Psoas muscle (tissue), 8 donors: ENCODE measurements around the gene SPON1. TPM values are rescaled to one million over a fixed set of nuclear protein-coding genes. Genes with fewer than 3 reads are reported as not detected.

Source experiments
- ATAC-seq, 4 donors: fragments of 200-7000 bp; cut with Tn5 transposase; one replicate each; pipeline ENCODE4 v1.9.1; 2020; ENCODE audit warnings: moderate library complexity in 3 of 4, mild to moderate bottlenecking in 2 of 4
- DNase-seq, 2 donors: peaks; one replicate each; pipeline ENCODE4 v3.0.0-alpha.2; 2020
- H3K27ac ChIP-seq: fragments of 200-600 bp; one replicate; pipeline ENCODE4 v1.8.0; 2022
- H3K27me3 ChIP-seq, 3 donors: fragments of 200-600 bp in 1 of 3; one replicate each; pipeline versions ENCODE4 v1.6.1 to v1.8.0; 2013 to 2022; ENCODE audit warnings: low read length in 2 of 3, mild to moderate bottlenecking in 2 of 3, moderate library complexity in 1 of 3; ENCODE audit not compliant: insufficient read depth in 3 of 3
- H3K36me3 ChIP-seq, 2 donors: fragments of 200-600 bp in 1 of 2; one replicate each; pipeline versions ENCODE4 v1.6.1 to v1.8.0; 2013 to 2022; ENCODE audit warnings: low read depth in 1 of 2, mild to moderate bottlenecking in 1 of 2, moderate library complexity in 1 of 2; ENCODE audit not compliant: insufficient read depth in 1 of 2
- H3K4me1 ChIP-seq: fragments of 200-600 bp; one replicate; pipeline ENCODE4 v1.8.0; 2022
- H3K4me3 ChIP-seq: fragments of 200-600 bp; one replicate; pipeline ENCODE4 v1.8.0; 2022; ENCODE audit warnings: mild to moderate bottlenecking
- H3K9me3 ChIP-seq: fragments of 200-600 bp; one replicate; pipeline ENCODE4 v1.8.0; 2022
- CTCF ChIP-seq: fragments of 200-600 bp; IDR thresholded peaks from one replicate; pipeline ENCODE4 v1.8.0; 2022; ENCODE audit warnings: antibody characterized with exemption
- WGBS, 3 donors: extraction: QIAGEN DNeasy Blood & Tissue Kit; methylation state at CpG; one replicate each; pipeline versions ENCODE4 v1.1.6 to v1.1.7; 2013; 5-methylcytosine and 5-hydroxymethylcytosine counted together
- intact Hi-C, 2 donors: fragments of 100-400 bp; cut with DNase I; formaldehyde crosslinking; loops; one replicate each; pipeline versions ENCODE4 v1.11.0 to v1.14.2; 2022
- polyA plus RNA-seq, 3 donors: library from polyadenylated mRNA; stranded (reverse); fragments of 200-250 nt; gene quantifications; one replicate each; pipeline ENCODE4 v1.2.3, GENCODE V29; 2013
- total RNA-seq, 4 donors: library from RNA; stranded (reverse); fragmentation: NEBNext Ultra II Directional in 2 of 4; extraction: Animal tissue kit (Norgen Biotek cat#: 25700) in 2 of 4; gene quantifications; one replicate each; pipeline versions ENCODE4 v1.2.1 to v1.2.4, GENCODE V29; 2021 to 2023
- donor health status: healthy with polysubstance abuse.
- donor health status: DM: no; HTN: no; CAD: no; lungs with moderate emphysema.
- donor health status: Bipolar disorder and iron deficiency.
- donor health status: healthy.
- donor health status: DM: yes; HTN: yes; CAD: no.
- donor health status: DM: no; HTN: no; CAD: no.
- donor health status: DM: no; HTN: no; CAD: no.
- donor health status: DM: yes; HTN: yes; CAD: no.

The SPON1 gene
- total and polyA plus RNA-seq, 7 donors, result 0.24 to 1.6 (median 1.2) TPM

GRCh38 chr11:14234446-14234845 lies 271.9 kb downstream of the SPON1 start:
- 28 to 44% (median 35%) methylated on average over 6 of the region's 6 CpGs for WGBS, 3 donors
- H3K9me3 ChIP-seq, result no peaks in the 10 kb centered on the region
- no peak for DNase-seq
- intact Hi-C loops, result no loop called here
- ATAC-seq, result no peak
- no peak overlapping the region for H3K4me3 ChIP-seq
- no peaks in the 10 kb centered on the region for H3K36me3 ChIP-seq
- TF ChIP-seq CTCF, result no peak
- no peak overlapping the region for H3K27ac ChIP-seq
- peaks cover 0 to 11% (median 0%) of the 10 kb centered on the region in 3 donors for H3K27me3 ChIP-seq
- H3K4me1 ChIP-seq, result no peaks in the 10 kb centered on the region

- WGBS, 3 donors, result 88 to 89% (median 88%) methylated on average over 1 of the region's 1 CpG
- intact Hi-C loops, result no loop called here
Measured at GRCh38 chr11:14235701-14236100, 273.2 kb downstream of the SPON1 start.

GRCh38 chr11:14237444-14237961 lies 275.0 kb downstream of the SPON1 start:
- Histone ChIP-seq H3K27me3 (peaks cover 0 to 6% (median 0%) of the 10 kb centered on the region in 3 donors), H3K4me3 (no peak overlapping the region), H3K9me3 (no peaks in the 10 kb centered on the region), H3K4me1 (no peaks in the 10 kb centered on the region), H3K36me3 (no peaks in the 10 kb centered on the region), H3K27ac (no peak overlapping the region)
- intact Hi-C loops, result no loop called here
- DNase-seq (no peak), ATAC-seq (no peak)
- WGBS, 3 donors, result 77 to 85% (median 78%) methylated on average over 9 of the region's 9 CpGs
- no peak for TF ChIP-seq CTCF

More at GRCh38 chr11:14235701-14236100, 273.2 kb downstream of the SPON1 start:
- no peak for ATAC-seq
- Histone ChIP-seq H3K27ac (no peak overlapping the region), H3K27me3 (peaks cover 0 to 8% (median 0%) of the 10 kb centered on the region in 3 donors), H3K9me3 (no peaks in the 10 kb centered on the region), H3K36me3 (no peaks in the 10 kb centered on the region), H3K4me1 (no peaks in the 10 kb centered on the region), H3K4me3 (no peak overlapping the region)
- no peak for TF ChIP-seq CTCF
- no peak for DNase-seq

GRCh38 chr11:14240221-14240620 lies 277.7 kb downstream of the SPON1 start:
- DNase-seq, result no peak
- Histone ChIP-seq H3K36me3 (no peaks in the 10 kb centered on the region), H3K4me1 (no peaks in the 10 kb centered on the region), H3K9me3 (no peaks in the 10 kb centered on the region), H3K4me3 (no peak overlapping the region), H3K27me3 (peaks cover 0 to under 1% (median 0%) of the 10 kb centered on the region in 3 donors), H3K27ac (no peak overlapping the region)
- ATAC-seq, result no peak
- no peak for TF ChIP-seq CTCF
- intact Hi-C loops, result no loop called here

GRCh38 chr11:14240951-14241350 lies 278.4 kb downstream of the SPON1 start:
- H3K4me1 ChIP-seq, result no peaks in the 10 kb centered on the region
- ATAC-seq (no peak), DNase-seq (no peak)
- H3K4me3 ChIP-seq, result no peak overlapping the region
- WGBS, 3 donors, result 91 to 93% (median 93%) methylated on average over 4 of the region's 4 CpGs
- intact Hi-C loops, result no loop called here
- no peak overlapping the region for H3K27ac ChIP-seq
- no peaks in the 10 kb centered on the region for H3K27me3 ChIP-seq
- TF ChIP-seq CTCF, result no peak
- no peaks in the 10 kb centered on the region for H3K36me3 ChIP-seq
- H3K9me3 ChIP-seq, result no peaks in the 10 kb centered on the region
